Uterus (tissue), 2 donors: ENCODE measurements around the gene ATF2.

Source experiments
- CTCF ChIP-seq, 4 experiments: fragments of 200-600 bp in 2 of 4; fragments of 450-650 bp in 2 of 4; sonication (generic) in 2 of 4; IDR thresholded peaks; one replicate each; pipeline ENCODE4 v1.5.1; 2016 to 2019; ENCODE audit warnings: antibody characterized with exemption in 4 of 4, mild to moderate bottlenecking in 2 of 4, moderate library complexity in 1 of 4
- POLR2A ChIP-seq, 2 donors: fragments of 450-650 bp; IDR thresholded peaks; one replicate each; pipeline ENCODE4 v1.6.1; 2016; ENCODE audit warnings: antibody characterized with exemption in 2 of 2, mild to moderate bottlenecking in 1 of 2, moderate library complexity in 1 of 2

- TF ChIP-seq CTCF (IDR thresholded peaks at IDR 0.05) (no peak), POLR2A (IDR thresholded peaks at IDR 0.05) (no peak)
Observed at GRCh38 chr2:175147186-175147585, 20.8 kb downstream of the ATF2 start.
